D341Med (cell line): ENCODE results near the gene B3GLCT.
"Not testable (repeated sequence)": the region's sequence is repeated elsewhere in the genome, so short reads cannot be mapped to it uniquely, and the experiment has no call there.

Experiments used
- DNase-seq: peaks from one replicate; pipeline ENCODE4 v3.0.0; 2012; ENCODE audit warnings: low spot score

B3GLCT gene

DNA sequence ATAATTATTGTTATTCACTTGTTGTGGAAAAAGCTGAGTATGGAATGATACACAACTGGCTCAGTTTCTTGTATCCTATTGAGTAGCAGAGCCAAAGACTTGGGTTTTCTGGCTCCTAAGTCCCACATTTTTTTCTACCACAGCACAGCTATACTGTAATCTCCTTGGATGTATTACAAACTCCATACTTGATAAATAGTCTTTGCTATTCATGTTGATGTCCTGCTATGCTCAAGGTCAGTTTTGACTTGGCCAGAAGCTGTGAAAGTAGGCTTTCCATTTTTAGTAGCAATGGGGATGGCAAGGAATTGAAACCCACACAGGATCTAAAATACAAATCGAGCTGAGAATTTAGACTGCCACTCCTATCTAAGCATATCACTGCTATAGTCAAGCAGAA lies 79.1 kb downstream of the B3GLCT start:
- DNase-seq = no peak

DNA sequence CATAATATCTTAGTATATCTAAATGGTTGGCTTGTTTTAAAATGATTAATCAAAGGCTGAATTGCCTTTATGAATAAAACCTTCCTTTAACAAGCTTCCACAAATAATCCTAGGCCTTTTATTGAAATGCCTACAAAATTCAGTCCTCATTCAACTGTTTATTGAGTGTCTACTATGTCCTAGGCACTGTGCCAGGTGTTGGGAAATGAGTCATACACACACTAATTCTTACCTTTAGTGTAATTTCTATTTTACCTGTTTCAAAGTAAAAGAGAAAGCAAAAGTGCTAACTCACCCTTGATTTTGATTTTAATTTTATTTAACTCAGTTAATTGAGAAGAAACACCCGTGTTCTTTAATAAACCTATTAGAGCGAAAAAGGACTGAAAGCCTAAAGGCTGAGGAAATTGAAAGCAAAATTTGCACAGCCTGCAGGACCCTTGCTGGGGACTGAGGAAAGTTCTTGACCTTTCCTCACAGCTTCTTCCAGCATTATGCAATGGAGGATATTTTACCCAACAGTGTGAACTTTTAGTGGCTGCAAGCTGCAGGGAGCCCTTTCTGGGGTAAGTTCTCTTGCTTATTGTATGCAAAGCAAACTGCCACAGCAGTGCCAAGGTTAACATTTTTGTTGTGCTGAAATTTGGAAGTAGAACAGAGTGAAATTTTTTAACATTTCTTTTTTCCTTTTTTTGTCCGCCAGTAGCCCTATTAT lies 83.1 kb downstream of the B3GLCT start:
- DNase-seq = no peak

DNA sequence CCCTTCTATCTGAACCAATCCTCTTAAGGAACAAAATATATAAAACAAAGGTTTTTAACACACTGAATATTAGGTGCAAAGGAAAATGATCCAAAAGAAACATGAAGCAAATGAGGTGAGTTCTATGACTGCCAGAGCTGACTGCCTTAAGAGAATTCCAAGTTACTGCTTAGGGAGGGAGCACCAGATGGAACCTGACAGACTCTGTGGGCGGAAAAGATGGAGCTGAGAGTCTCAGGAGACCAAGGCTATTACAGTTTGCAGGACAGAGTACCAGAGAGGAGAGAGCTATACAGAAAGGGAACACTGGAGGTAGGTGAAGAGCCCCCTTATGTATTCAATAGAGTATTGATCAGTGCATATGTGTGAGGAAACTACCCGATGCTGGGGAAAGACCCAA lies 87.2 kb downstream of the B3GLCT start:
- DNase-seq = no peak

DNA sequence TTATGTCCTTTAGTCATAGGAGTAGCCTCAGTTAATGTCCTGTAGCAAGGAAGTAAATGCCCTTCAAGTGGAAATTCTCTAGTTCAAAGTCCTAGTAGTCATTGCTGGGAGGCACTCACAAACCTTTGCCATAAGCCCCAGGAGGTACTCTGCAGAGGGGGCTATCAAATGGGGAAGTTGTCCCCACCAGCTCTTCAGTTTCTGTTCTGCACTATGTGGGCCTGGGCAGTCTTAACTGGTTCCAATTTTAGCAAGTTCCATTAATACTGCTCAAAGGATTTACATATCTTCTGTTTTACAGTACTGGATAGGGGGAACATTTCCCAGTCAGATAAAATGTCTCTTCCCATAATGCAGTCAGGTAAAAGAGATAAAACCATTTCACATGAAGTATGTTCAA lies 101.3 kb downstream of the B3GLCT start:
- no peak for DNase-seq

DNA sequence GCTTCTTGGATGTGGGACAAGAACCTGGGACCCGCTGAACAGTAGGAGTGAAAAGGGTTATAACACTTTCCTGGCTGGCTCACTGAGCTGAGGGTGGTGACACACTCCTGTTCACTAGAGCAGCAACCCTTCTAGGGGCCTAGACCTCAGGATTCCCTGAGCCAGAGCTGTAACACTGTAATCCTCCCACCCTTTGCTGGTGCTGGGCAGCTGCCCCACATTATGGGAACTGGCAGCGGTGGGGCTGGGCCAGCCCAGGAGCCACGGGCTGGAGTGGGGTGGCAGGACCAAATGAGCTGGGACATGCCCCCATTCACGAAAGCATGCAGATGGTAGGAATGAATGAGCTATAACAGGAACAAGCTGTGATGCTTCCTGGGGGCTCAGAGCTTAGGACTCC lies 110.6 kb downstream of the B3GLCT start:
- DNase-seq = no peak

DNA sequence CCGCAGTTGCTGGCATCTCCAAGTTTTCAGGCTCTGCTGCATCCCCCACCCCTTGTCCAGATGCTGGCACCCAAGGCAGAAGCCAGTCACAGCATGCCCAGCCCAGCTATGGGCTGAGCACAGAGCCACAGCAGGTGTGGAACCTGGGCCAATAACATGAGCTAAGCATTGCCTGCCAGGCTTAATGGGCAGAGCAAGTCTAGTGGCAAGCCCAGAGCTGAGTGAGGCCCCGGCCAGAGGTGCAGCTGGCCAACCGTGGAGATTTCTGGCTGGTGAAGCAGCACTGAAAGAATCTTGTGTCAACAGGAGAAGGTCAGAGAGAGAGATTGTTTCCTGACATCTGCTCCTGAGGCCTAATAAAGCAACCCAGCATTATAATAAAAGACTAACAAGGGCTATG lies 111.0 kb downstream of the B3GLCT start:
- DNase-seq = no peak

DNA sequence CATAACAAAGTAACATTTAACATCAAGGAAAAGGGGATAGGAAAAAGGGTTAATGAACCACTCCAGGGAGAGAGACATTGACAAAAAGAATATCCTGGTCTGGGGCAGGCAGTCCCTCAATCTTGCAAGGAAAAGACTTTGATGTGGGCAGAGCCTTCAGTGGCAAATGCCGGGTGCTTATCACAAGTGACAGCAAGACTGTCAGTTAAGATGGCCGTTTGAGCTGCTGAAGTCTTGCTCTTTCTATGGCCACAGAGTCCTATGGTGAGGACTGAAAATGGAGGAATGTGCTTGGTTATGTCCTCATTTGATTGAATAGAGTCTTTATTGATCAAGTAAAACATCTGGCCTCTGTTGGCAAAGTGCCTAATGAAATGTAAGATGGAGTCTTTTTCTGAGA lies 112.1 kb downstream of the B3GLCT start:
- DNase-seq = no peak

DNA sequence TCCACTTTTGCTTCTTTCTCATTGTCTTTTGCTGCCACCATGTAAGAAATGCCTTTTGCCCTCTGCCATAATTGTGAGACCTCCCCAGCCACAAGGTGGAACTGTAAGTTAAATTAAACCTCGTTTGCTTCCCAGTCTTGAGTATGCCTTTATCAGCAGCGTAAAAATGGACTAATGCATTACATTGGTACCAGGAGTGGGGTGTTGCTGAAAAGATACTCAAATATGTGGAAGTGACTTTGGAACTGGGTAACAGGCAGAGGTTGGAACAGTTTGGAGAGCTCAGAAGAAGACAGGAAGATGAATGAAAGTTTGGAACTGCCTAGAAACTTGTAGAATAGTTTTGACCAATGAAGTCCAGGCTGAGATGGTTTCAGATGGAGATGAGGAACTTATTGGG lies 115.2 kb downstream of the B3GLCT start:
- no peak for DNase-seq

DNA sequence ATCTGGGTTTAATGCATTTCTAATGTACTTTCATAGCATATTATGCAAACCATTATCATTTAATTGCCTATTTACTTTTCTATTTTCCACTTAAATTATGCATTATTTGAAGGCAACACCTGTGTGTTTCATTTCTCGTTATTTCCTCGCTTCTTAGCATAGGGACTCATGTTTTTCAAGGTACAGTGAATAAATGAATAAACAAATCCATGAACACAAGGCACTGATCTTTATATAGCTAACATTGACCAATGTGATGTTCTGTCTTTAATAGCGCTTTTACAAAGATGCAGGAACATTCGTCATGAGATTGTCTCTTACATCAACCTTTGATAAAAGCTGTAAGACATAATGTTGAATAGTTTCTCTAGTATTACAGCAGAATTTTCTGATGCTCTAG lies 121.2 kb downstream of the B3GLCT start:
- no peak for DNase-seq

DNA sequence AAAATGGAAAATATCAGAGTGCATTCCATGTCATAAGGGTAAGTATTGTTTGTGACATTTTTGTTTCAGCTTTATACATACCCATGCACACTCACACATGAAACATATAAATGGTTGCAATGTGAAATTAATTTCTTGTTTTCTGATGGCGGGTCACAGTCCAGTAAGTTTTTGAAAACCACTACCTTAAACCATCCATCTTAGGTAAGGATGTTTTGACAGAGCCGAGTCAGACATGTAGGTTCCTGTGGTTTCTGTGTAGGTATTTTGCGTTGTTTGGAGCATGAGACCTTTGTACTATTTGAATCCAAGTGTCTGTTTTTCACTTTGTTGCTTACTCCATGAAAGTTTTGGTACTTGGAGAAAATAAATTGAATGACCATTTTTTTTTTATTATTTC lies 121.7 kb downstream of the B3GLCT start:
- no peak for DNase-seq

DNA sequence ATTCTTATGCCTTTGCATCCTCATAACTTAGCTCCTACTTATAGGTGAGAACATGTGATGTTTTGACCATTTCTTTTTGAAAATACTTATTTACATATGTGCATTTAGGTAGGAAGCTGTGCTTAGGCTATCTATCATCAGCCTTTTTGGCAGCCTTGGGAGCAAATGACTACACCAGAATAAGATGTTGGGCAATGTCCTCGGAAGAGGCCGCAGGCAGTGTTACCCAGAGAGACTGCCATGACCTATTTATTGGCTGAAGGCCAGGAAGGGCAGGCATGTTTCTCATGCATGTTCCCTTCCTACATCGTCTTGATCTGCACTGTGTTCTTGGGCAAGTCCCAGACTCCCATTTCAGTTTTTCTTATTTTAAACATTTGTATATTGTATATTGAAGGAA lies 122.3 kb downstream of the B3GLCT start:
- DNase-seq = no peak

DNA sequence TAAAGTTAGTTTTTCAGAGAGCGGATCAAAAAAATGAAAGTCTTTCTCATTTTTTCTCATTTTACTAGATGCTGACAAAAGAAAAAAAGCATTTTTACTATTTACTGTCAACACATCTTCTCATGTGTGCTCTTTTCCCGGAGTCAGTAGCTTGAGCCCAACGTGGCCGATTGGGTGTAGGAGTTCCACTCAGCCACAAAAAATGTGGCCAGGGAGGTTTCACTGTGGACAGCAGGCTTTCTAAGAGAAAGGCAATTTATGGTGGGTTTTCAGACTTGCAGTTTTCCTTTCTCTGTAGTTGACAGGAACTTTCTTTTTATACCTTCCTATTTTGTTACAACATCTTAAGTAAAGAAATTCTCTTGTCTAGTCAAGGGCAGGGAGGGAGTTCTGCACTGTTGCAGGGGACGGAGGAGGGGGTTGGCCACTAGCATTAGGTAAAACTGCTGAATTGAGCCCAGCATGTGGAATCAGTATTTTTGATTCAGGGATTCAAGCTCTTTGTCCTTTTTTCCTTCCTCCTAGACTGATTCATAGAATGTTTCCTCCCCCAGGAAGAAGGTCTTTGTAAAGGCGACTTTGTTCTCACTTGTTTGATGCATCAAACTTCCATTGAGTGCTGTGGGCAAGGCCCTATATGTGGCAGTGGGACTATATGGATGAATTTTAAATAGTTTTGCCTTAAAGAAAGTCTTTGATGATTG lies 123.1 kb downstream of the B3GLCT start:
- DNase-seq = no peak

DNA sequence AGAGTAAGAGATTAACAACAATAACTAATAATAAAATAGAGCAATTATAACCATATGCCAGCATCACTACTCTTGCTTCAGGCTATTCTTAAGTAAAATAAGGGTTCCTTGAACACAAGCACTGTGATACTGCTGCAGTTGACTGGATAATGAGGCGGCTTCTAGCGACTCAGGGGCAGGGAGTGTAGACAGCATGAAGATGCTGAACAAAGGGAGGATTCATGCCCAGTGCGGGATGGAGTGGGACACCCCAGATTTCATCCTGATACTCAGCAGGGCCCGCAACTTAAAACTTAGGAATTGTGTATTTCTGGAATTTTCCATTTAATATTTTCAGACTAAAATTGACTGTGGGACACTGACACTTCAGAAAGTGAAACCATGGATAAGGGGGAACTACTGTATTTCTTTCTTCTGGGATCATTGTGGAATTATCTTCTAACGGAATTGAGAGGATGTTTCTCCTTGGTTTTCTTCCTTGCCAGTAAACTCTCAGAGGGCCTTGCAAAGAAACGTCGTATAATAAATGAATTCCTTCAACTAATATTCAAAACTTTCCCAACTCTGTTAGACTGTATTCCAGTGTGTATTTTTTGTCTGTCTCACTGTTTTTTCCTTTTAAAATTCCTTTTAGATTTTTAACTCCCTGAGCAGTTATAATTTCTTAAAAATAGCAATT lies 127.5 kb downstream of the B3GLCT start:
- no peak for DNase-seq

DNA sequence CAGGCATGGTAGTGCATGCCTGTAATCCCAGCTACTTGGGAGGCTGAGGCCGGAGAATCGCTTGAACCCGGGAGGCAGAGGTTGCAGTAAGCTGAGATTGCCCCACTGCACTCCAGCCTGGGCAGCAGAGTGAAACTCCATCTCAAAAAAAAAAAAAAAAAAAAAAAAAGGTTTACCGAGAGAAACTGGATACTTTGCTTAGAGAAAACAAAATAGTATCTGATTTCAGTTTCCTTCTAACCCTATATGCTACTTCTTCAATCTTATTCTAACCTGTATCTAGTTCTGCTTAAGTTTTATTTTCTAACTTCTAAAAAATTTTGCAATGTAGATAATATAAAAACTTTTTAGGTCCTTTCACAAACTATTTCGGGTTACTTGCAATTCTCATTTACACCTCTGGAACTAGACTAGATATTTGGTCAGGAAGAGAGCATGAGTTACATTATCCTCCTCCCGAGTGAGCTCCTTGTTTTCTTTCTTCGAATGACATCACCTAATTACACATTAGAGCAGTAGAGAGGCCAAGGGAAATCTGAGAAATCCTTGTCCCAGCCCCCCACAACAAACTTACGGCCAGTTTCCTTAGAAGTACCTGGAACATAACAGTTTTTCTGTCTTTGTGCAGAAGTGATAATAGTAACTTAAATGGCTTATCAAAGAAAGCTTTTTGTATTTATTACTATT lies 128.9 kb downstream of the B3GLCT start:
- no peak for DNase-seq

DNA sequence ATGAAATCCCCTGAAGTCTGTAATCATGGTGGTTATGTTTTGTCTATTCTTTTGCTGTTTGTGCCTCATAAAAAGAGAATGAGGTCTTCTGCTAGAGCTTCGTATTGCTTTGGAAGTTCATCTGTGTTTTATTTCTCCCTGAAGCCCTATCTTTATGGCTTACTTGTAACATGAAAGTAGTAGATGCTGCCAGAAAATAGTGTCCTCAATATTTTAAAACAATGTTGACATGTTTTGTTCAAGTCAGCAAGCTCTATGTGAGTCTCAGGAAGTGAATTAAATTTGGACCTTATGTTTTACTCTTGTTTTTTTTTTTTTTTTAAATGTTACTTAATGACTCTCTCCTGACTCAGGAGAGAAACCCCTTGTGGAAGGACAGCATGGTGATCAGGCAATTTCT lies 130.5 kb downstream of the B3GLCT start:
- DNase-seq = no peak

DNA sequence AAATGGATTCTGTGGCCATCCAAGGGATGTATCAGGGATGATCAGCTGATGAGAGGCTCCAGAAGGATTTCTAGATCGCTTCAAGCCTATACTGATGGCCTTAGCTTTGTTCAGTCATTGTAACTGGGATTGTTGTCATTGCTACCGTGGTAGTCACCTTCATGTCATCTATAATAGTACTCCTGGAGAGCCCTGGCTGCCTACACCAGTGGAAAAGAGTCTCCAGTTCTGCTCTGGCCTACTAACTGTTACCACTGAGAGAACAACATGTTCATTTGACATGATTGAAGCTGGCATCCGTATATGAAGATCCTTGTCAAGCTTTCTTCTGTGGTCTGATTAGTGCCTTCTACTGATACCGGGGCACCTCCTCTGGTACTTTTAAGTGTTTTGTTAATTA lies 131.3 kb downstream of the B3GLCT start:
- DNase-seq = no peak

DNA sequence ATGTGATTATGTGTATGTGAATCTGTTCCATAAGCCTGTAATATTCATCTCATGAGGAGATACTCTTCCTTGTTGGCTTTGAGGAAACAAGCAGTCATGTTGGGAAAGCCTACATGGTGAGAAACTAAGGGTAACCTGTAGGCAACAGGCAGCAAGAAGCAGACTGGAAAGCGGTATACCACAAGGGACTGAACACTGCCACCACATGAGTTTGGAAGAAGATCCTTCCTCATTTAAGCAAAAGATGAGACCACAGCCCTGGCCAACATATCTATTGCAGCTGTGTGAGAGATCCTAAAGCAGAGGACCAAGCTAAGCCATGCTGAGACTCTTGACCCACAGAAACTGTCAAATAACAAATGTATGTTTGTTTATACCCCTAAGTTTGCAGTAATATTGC lies 134.8 kb downstream of the B3GLCT start:
- no peak for DNase-seq

DNA sequence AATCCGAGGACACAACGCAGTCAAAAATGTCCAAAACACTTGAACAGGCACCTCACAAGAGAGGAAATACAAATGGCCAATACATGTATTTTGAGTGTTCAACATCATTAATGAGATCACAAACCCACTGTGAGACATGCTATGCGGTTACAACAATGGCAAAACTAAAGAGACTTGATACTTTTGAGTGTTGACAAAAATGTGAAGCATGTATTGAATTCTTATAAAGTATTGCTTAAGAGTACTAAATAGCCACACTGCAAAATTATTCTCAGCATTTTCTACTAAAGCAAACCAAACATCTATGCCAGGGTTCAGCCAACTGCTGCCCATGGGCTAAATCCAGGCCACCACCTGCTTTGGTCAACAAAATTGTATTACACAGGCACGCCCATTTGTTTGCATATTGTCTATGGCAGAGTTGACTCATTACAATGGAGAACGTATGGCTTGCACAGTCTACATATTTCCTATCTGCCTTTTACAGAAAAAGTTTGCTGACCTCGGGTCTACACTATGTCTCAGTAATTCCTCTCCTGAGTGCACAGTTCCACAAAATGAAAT lies 135.3 kb downstream of the B3GLCT start:
- no peak for DNase-seq

DNA sequence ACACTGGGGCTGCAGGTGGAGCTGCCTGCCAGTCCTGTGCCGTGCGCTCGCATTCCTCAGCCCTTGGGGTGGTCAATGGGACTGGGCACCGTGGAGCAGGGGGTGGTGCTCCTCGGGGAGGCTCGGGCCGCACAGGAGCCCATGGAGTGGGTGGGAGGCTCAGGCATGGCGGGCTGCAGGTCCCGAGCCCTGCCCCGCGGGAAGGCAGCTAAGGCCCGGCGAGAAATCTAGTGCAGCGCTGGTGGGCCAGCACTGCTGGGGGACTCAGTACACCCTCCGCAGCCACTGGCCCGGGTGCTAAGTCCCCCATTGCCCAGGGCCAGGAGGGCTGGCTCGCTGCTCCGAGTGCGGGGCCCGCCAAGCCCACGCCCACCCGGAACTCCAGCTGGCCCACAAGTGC lies 139.8 kb downstream of the B3GLCT start:
- DNase-seq = not testable (repeated sequence)

DNA sequence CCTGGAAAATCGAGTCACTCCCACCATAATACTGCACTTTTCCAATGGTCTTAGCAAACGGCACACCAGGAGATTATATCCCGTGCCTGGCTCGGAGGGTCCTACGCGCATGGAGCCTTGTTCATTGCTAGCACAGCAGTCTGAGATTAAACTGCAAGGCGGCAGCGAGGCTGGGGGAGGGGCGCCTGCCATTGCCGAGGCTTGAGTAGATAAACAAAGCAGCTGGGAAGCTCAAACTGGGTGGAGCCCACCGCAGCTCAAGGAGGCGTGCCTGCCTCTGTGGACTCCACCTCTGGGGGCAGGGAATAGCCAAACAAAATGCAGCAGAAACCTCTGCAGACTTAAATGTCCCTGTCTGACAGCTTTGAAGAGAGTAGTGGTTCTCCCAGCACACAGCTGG lies 141.1 kb downstream of the B3GLCT start:
- not testable (repeated sequence) for DNase-seq

DNA sequence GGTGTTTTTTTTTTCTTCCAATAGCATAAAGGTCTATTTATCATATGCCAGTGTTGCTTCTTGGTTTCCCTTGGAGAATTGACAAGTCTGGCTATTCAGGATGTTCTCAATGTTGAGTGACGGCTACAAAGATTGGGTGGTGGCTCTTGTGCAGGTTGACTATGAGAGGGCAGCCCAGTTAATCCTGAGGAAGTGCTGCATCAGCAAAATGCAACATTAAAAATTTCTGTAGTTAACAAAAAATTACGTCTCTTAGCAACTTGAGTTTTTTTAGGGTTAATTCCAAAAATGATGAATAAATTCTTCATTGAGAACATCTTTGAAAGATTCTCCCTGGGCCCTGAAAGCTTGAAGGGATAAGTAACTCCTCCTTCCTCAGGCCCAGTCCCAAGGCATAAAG lies 147.1 kb downstream of the B3GLCT start:
- DNase-seq = no peak

DNA sequence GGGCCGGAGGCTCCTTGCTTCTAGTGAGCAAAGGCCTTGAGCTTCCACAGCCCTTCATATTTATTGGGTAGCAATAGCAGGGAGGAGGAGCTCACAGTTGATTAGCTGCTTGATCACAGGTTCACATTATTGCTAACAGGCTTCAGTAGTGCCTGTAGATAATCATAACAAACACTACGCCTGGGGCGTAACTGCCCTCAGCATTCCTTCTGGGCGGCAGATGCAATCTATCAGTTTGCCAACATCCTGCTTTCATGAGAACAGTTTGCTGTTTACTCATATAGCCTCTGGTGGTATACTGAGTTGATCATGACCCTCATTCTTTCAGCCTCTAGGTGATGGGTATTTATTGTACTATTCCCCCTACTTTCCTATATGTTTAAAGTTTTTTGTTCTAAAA lies 149.4 kb downstream of the B3GLCT start:
- DNase-seq = no peak

DNA sequence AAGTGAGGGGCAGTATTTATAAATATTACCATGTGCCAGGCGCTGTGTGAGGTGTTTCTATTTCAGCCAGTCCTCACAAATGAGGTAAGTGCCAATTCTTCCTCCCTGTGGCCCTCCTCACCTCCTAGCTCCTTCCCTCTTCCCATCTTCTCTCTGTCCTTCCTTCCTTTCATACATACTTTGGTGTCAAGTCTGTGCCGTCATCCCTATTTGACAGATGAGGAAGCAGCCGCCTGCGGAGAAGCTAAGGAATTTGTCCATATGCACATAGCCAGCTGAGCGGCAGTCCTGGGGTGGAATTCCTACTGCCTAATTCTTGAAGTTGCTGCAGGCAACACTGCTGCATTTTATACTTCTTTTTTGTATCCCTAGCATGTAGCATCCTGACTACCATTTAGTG lies 150.8 kb downstream of the B3GLCT start:
- no peak for DNase-seq
